ENCODE data around the gene DLGAP1. TPM values are rescaled to one million over a fixed set of nuclear protein-coding genes. Genes with fewer than 3 reads are reported as not detected.
A peak's percentile ranks its signal among the peaks of the same experiment; 100 is the strongest.

The DLGAP1 gene
- total and polyA plus RNA-seq, 5 donors from 2014 or later, result 0.11 to 5.4 (median 0.68) TPM

DNA sequence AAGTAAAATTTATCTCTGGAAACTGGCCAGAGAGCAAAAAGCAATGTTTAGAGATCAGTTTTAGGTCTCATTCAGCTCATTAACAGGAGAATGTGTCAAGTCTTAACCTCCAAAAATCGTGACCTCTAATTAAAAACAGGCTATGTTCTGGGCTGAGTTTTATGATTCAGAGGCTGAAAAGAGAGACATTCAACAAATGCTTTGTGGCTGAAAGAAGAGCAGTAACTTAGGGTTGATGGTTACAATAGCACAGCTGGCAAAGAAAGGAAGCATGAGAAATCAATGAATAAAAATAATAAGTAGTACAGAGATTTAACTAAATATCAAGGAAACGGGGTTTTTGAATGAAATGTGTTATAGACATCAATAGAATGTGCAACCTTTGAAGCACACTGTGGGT is 992.1 kb downstream of the DLGAP1 start:
- Mint-ChIP-seq H3K4me1 (peaks cover 21 to 43% (median 28%) of the 10 kb centered on the region in 4 donors), H3K27ac (no peak overlapping the region)

DNA sequence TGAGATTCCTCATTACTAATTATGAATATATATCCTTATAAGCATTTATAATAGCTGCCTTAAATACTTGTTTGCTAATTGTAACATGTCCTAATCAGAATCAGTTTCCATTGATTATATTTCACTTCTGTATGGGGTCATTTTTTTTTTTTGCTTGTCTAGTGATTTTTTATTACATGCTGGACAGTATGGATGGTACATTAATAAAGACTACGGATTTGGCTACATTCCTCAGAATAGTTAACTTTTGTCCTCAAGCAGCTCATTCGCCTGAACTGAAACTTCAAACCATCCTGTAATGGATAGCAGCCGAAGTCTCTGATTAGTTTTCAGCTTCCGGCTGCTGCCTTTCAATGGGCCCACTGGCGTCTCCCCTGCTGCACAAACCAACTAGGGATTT is 993.4 kb downstream of the DLGAP1 start:
- Mint-ChIP-seq H3K4me3 (peak overlapping the region in 1 of 4 donors; percentile 72), H3K9me3 (peaks cover 0 to 11% (median 4%) of the 10 kb centered on the region in 7 donors), H3K27me3 (peaks cover 10% of the 10 kb centered on the region), H3K36me3 (peaks cover 36% of the 10 kb centered on the region), H3K4me1 (peaks cover 21 to 48% (median 34%) of the 10 kb centered on the region in 4 donors), H3K27ac (peak overlapping the region in 1 of 3 donors; percentile 40)
- ATAC-seq (ENCODE audit: low read depth in 2 of 2) (no peak), DNase-seq (no peak)
- no peak overlapping the region for H3K27ac ChIP-seq (ENCODE audit: insufficient read depth, low read length, poor library complexity, severe bottlenecking)
- H3K9me3 ChIP-seq (ENCODE audit: control insufficient read depth in 2 of 2, low read length in 2 of 2), result peaks cover 9 to 10% of the 10 kb centered on the region in 2 experiments
- H3K4me1 ChIP-seq (ENCODE audit: control insufficient read depth, insufficient read depth, low read length, poor library complexity, severe bottlenecking), result peaks cover 25% of the 10 kb centered on the region
- H3K27me3 ChIP-seq (ENCODE audit: control insufficient read depth, insufficient read depth, low read length), result no peaks in the 10 kb centered on the region
- no peaks in the 10 kb centered on the region for H3K36me3 ChIP-seq (ENCODE audit: control insufficient read depth, insufficient read depth, low read length)
- no peak overlapping the region for H3K4me3 ChIP-seq (ENCODE audit: low read depth, low read length)

More for the DNA sequence above, 992.1 kb downstream of the DLGAP1 start:
- no peak overlapping the region for H3K27ac ChIP-seq (ENCODE audit: insufficient read depth, low read length, poor library complexity, severe bottlenecking)
- ATAC-seq (ENCODE audit: low read depth in 2 of 2) (no peak), DNase-seq (no peak)
- peaks cover 23% of the 10 kb centered on the region for H3K36me3 Mint-ChIP-seq
- H3K27me3 ChIP-seq (ENCODE audit: control insufficient read depth, insufficient read depth, low read length), result no peaks in the 10 kb centered on the region
- peaks cover 15% of the 10 kb centered on the region for H3K27me3 Mint-ChIP-seq
- no peak overlapping the region for H3K4me3 Mint-ChIP-seq
- H3K4me3 ChIP-seq (ENCODE audit: low read depth, low read length), result no peak overlapping the region
- peaks cover 9 to 10% of the 10 kb centered on the region in 2 experiments for H3K9me3 ChIP-seq (ENCODE audit: control insufficient read depth in 2 of 2, low read length in 2 of 2)
- H3K36me3 ChIP-seq (ENCODE audit: control insufficient read depth, insufficient read depth, low read length), result no peaks in the 10 kb centered on the region
- peaks cover 28% of the 10 kb centered on the region for H3K4me1 ChIP-seq (ENCODE audit: control insufficient read depth, insufficient read depth, low read length, poor library complexity, severe bottlenecking)
- H3K9me3 Mint-ChIP-seq, result peaks cover 0 to 11% (median 4%) of the 10 kb centered on the region in 7 donors

DNA sequence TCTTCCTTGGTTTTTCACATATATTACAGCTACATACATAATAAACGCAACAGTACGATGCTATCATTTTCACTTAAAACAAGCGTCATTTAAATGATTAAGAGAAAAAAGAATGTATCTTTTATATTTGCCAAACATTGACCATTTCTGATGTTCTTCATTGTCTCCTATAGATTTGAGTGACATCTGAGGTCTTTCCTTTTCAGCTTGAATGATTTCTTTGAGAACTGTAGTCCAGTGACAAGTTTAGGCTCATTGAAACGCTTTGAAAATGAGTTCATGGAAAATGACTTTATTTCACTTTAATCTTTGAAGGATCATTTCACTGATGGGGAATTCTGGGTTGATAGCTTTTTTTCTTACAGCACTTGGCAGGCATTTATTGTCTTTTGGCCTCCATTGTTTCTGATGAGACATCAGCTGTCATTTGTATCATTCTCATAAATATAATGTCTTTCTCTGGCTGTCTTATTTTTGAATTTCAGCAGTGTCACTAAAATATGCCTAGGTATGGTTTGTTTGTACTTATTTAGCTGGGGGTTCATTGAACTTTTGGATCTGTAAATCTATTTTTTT is 994.2 kb downstream of the DLGAP1 start:
- ATAC-seq (ENCODE audit: low read depth in 2 of 2) (no peak), DNase-seq (no peak)
- peaks cover 37% of the 10 kb centered on the region for H3K36me3 Mint-ChIP-seq
- Histone ChIP-seq H3K27me3 (ENCODE audit: control insufficient read depth, insufficient read depth, low read length) (no peaks in the 10 kb centered on the region), H3K27ac (ENCODE audit: insufficient read depth, low read length, poor library complexity, severe bottlenecking) (no peak overlapping the region), H3K9me3 (ENCODE audit: control insufficient read depth in 2 of 2, low read length in 2 of 2) (peaks cover 9 to 10% of the 10 kb centered on the region in 2 experiments), H3K36me3 (ENCODE audit: control insufficient read depth, insufficient read depth, low read length) (peaks cover 2% of the 10 kb centered on the region), H3K4me3 (ENCODE audit: low read depth, low read length) (no peak overlapping the region), H3K4me1 (ENCODE audit: control insufficient read depth, insufficient read depth, low read length, poor library complexity, severe bottlenecking) (peaks cover 17% of the 10 kb centered on the region)
- H3K4me3 Mint-ChIP-seq, result peak overlapping the region in 1 of 4 donors; percentile 28
- peak overlapping the region in 2 of 3 donors; percentile 46 to 90 for H3K27ac Mint-ChIP-seq
- H3K27me3 Mint-ChIP-seq, result peaks cover 9% of the 10 kb centered on the region
- H3K4me1 Mint-ChIP-seq, result peaks cover 21 to 48% (median 36%) of the 10 kb centered on the region in 4 donors
- peaks cover 0 to 11% (median 4%) of the 10 kb centered on the region in 7 donors for H3K9me3 Mint-ChIP-seq

DNA sequence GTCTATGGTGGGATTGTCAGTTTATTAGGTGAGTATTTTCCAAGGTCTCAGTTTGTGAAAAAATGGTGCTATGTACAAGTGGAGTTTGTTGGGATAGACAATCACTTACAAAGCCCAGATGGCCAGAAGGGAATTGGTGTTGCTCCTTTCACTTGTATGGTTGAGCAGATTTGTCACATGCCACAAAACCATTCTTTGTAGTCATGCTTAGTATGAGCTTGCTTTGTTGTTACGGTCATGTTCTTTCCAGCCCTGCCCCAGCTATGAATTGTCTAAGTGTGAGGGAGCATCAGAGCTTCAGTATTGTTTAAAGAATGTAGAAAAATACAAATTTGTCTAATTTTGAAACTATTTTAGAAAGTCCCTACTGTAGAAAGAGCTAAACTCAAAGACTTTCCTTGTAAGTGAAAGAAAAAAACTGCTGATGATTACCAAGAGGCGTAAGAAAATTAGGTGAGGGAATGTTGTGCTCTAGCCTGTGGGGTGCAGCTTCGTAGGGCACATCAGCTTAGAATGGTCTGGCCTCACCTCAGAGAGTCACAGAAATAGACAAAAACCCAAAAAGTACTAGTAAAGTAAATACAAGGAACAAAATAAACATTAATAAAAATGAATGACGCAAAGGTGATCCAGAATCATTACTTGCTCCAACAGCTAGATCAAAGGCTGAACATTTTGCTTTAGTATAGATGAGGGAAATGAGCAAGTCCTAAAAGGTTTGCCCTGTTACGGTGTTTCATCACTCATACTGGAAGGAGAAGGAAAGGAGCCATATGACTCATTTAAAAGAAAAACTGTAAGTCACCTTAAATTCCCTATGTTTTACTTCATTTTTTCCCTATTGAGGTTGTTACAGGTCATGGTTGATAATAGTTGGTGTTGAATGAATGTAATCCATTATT is 995.9 kb downstream of the DLGAP1 start:
- H3K27me3 ChIP-seq (ENCODE audit: control insufficient read depth, insufficient read depth, low read length), result no peaks in the 10 kb centered on the region
- H3K36me3 ChIP-seq (ENCODE audit: control insufficient read depth, insufficient read depth, low read length), result peaks cover 2% of the 10 kb centered on the region
- peaks cover 0 to 11% (median 4%) of the 10 kb centered on the region in 7 donors for H3K9me3 Mint-ChIP-seq
- peaks cover 37% of the 10 kb centered on the region for H3K36me3 Mint-ChIP-seq
- peaks cover 16% of the 10 kb centered on the region for H3K27me3 Mint-ChIP-seq
- H3K4me1 Mint-ChIP-seq, result peaks cover 29 to 62% (median 49%) of the 10 kb centered on the region in 4 donors
- peaks cover 23% of the 10 kb centered on the region for H3K4me1 ChIP-seq (ENCODE audit: control insufficient read depth, insufficient read depth, low read length, poor library complexity, severe bottlenecking)
- H3K4me3 ChIP-seq (ENCODE audit: low read depth, low read length), result peak overlapping the region; percentile 58
- no peak for DNase-seq
- H3K27ac ChIP-seq (ENCODE audit: insufficient read depth, low read length, poor library complexity, severe bottlenecking), result peak overlapping the region; percentile 75
- H3K4me3 Mint-ChIP-seq, result peak overlapping the region; percentile 54 to 83 (median 78)
- peak; percentile 25 to 48 for ATAC-seq (ENCODE audit: low read depth in 2 of 2)
- peak overlapping the region; percentile 89 to 99 (median 97) for H3K27ac Mint-ChIP-seq
- peaks cover 9 to 10% of the 10 kb centered on the region in 2 experiments for H3K9me3 ChIP-seq (ENCODE audit: control insufficient read depth in 2 of 2, low read length in 2 of 2)

DNA sequence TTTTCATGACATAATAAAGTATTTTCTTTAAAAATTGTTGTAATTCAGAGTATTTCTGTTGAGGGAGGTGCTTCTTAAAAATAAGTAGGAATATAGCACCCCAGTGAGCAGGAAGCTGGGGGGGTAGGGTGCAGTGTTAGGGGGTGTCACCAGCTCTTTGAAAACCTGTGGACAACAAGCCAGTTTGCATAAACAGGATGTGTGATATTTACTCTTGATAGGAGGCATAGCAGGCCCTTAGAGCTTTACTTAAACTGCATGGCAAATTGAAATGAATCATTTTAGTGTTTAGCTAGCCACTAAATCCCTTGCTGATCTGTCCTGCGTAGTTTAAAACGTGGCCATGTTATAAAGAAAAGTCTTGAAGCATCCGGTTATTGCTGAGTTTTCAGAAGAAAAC is 996.7 kb downstream of the DLGAP1 start:
- Mint-ChIP-seq H3K9me3 (peaks cover 0 to 11% (median 4%) of the 10 kb centered on the region in 7 donors), H3K4me1 (peaks cover 32 to 70% (median 51%) of the 10 kb centered on the region in 4 donors), H3K27ac (peak overlapping the region; percentile 89 to 99 (median 97)), H3K4me3 (peak overlapping the region; percentile 54 to 83 (median 78)), H3K27me3 (peaks cover 20% of the 10 kb centered on the region), H3K36me3 (peaks cover 37% of the 10 kb centered on the region)
- no peaks in the 10 kb centered on the region for H3K27me3 ChIP-seq (ENCODE audit: control insufficient read depth, insufficient read depth, low read length)
- peak in 2 of 3 donors; percentile 46 to 59 for DNase-seq
- peaks cover 9 to 10% of the 10 kb centered on the region in 2 experiments for H3K9me3 ChIP-seq (ENCODE audit: control insufficient read depth in 2 of 2, low read length in 2 of 2)
- ATAC-seq (ENCODE audit: low read depth in 2 of 2), result peak; percentile 67 to 80
- H3K36me3 ChIP-seq (ENCODE audit: control insufficient read depth, insufficient read depth, low read length), result peaks cover 2% of the 10 kb centered on the region
- peak overlapping the region; percentile 58 for H3K4me3 ChIP-seq (ENCODE audit: low read depth, low read length)
- peak overlapping the region; percentile 75 for H3K27ac ChIP-seq (ENCODE audit: insufficient read depth, low read length, poor library complexity, severe bottlenecking)
- H3K4me1 ChIP-seq (ENCODE audit: control insufficient read depth, insufficient read depth, low read length, poor library complexity, severe bottlenecking), result peaks cover 31% of the 10 kb centered on the region

DNA sequence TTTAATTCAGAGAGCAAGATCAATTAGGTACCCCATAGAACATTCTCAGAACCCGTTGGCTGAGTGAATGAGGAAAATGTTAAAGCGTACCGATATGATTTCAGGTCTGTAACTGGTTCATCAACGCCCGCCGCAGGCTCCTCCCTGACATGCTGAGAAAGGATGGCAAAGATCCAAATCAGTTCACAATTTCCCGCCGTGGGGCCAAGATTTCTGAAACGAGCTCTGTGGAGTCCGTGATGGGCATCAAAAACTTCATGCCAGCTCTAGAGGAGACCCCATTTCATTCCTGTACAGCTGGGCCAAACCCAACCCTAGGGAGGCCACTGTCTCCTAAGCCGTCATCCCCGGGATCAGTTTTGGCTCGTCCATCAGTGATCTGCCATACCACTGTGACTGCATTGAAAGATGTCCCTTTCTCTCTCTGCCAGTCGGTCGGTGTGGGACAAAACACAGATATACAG is 997.8 kb downstream of the DLGAP1 start:
- Mint-ChIP-seq H3K4me1 (peaks cover 27 to 77% (median 57%) of the 10 kb centered on the region in 4 donors), H3K27me3 (peaks cover 29% of the 10 kb centered on the region), H3K4me3 (peak overlapping the region in 3 of 4 donors; percentile 54 to 74 (median 59)), H3K27ac (peak overlapping the region; percentile 89 to 97 (median 95)), H3K9me3 (peaks cover 0 to 8% (median 4%) of the 10 kb centered on the region in 7 donors), H3K36me3 (peaks cover 37% of the 10 kb centered on the region)
- H3K9me3 ChIP-seq (ENCODE audit: control insufficient read depth in 2 of 2, low read length in 2 of 2), result peaks cover 9 to 10% of the 10 kb centered on the region in 2 experiments
- ATAC-seq (ENCODE audit: low read depth in 2 of 2) (no peak), DNase-seq (no peak)
- H3K4me3 ChIP-seq (ENCODE audit: low read depth, low read length), result no peak overlapping the region
- H3K27me3 ChIP-seq (ENCODE audit: control insufficient read depth, insufficient read depth, low read length), result no peaks in the 10 kb centered on the region
- peak overlapping the region; percentile 37 for H3K27ac ChIP-seq (ENCODE audit: insufficient read depth, low read length, poor library complexity, severe bottlenecking)
- peaks cover 42% of the 10 kb centered on the region for H3K4me1 ChIP-seq (ENCODE audit: control insufficient read depth, insufficient read depth, low read length, poor library complexity, severe bottlenecking)
- H3K36me3 ChIP-seq (ENCODE audit: control insufficient read depth, insufficient read depth, low read length), result peaks cover 2% of the 10 kb centered on the region

DNA sequence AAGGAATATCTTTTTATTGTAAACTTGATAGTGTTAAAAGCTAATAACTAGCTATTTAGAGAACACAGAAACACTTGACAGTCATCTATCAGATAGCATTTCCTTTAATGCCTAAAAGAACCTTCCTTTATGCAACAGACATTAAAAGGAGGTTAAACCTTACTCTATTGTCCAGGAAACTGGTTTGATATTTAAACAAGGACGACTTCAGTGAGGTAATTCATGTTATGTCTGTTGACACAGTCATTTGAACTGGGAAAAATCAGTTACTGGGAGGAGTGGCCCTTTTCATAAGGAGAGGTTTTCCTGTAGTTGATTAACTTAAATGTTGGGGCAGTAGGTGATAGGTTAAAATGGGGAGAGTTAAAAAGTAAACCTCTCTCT is 998.4 kb downstream of the DLGAP1 start:
- ATAC-seq (ENCODE audit: low read depth in 2 of 2) (no peak), DNase-seq (no peak)
- Mint-ChIP-seq H3K27me3 (peaks cover 36% of the 10 kb centered on the region), H3K9me3 (peaks cover 0 to 3% (median 0%) of the 10 kb centered on the region in 7 donors), H3K36me3 (peaks cover 31% of the 10 kb centered on the region), H3K27ac (peak overlapping the region; percentile 89 to 97 (median 95)), H3K4me1 (peaks cover 27 to 78% (median 58%) of the 10 kb centered on the region in 4 donors), H3K4me3 (peak overlapping the region in 2 of 4 donors; percentile 54 to 59)
- Histone ChIP-seq H3K36me3 (ENCODE audit: control insufficient read depth, insufficient read depth, low read length) (peaks cover 2% of the 10 kb centered on the region), H3K27me3 (ENCODE audit: control insufficient read depth, insufficient read depth, low read length) (no peaks in the 10 kb centered on the region), H3K4me3 (ENCODE audit: low read depth, low read length) (no peak overlapping the region), H3K4me1 (ENCODE audit: control insufficient read depth, insufficient read depth, low read length, poor library complexity, severe bottlenecking) (peaks cover 48% of the 10 kb centered on the region), H3K9me3 (ENCODE audit: control insufficient read depth in 2 of 2, low read length in 2 of 2) (peaks cover 4 to 8% of the 10 kb centered on the region in 2 experiments), H3K27ac (ENCODE audit: insufficient read depth, low read length, poor library complexity, severe bottlenecking) (peak overlapping the region; percentile 37)

Data from CD4-positive, CD25-positive, alpha-beta regulatory T cell (primary cell).